Stomach (tissue), 4 donors: Measurements from ENCODE around the gene THSD7A.

Experiments used
- EP300 ChIP-seq: sonication (generic); formaldehyde crosslinking; IDR thresholded peaks from one replicate; pipeline ENCODE4 v1.6.1; 2017; ENCODE audit warnings: antibody characterized with exemption
- POLR2A ChIP-seq, 4 donors: fragments of 450-650 bp; IDR thresholded peaks; one replicate each; pipeline ENCODE4 v1.6.1; 2016; ENCODE audit warnings: antibody characterized with exemption in 4 of 4, control low read depth in 2 of 4, mild to moderate bottlenecking in 1 of 4, moderate library complexity in 1 of 4
- POLR2AphosphoS5 ChIP-seq, 3 donors: sonication (generic); formaldehyde crosslinking; IDR thresholded peaks; one replicate each; pipeline ENCODE4 v1.6.1; 2016; ENCODE audit warnings: antibody characterized with exemption in 3 of 3
- TF ChIP-seq, protein P1 (sequence below), 7 experiments: fragments of 450-650 bp in 4 of 7; fragments of 200-600 bp in 3 of 7; sonication (generic) in 3 of 7; IDR thresholded peaks; one replicate each; pipeline ENCODE4 v1.5.1; 2016 to 2019; ENCODE audit warnings: antibody characterized with exemption in 7 of 7, control low read depth in 2 of 7, mild to moderate bottlenecking in 1 of 7

- TF ChIP-seq, protein P1, sequence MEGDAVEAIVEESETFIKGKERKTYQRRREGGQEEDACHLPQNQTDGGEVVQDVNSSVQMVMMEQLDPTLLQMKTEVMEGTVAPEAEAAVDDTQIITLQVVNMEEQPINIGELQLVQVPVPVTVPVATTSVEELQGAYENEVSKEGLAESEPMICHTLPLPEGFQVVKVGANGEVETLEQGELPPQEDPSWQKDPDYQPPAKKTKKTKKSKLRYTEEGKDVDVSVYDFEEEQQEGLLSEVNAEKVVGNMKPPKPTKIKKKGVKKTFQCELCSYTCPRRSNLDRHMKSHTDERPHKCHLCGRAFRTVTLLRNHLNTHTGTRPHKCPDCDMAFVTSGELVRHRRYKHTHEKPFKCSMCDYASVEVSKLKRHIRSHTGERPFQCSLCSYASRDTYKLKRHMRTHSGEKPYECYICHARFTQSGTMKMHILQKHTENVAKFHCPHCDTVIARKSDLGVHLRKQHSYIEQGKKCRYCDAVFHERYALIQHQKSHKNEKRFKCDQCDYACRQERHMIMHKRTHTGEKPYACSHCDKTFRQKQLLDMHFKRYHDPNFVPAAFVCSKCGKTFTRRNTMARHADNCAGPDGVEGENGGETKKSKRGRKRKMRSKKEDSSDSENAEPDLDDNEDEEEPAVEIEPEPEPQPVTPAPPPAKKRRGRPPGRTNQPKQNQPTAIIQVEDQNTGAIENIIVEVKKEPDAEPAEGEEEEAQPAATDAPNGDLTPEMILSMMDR (IDR thresholded peaks at IDR 0.05), result no peak
- no peak for TF ChIP-seq POLR2A (IDR thresholded peaks at IDR 0.05)
- no peak for TF ChIP-seq POLR2AphosphoS5 (IDR thresholded peaks at IDR 0.05)
- TF ChIP-seq EP300, result no peak
These were observed 176.8 kb downstream of the THSD7A start for GRCh38 chr7:11655163-11655562.
